HL-60 (cell line): Measurements from ENCODE around the gene GSTM1.

Experiments used
- GABPA ChIP-seq: IDR thresholded peaks from 2 replicates; pipeline ENCODE4 v1.6.1; 2012; ENCODE audit warnings: low read depth
- POLR2AphosphoS5 ChIP-seq: IDR thresholded peaks from 2 replicates; pipeline ENCODE4 v1.6.1; 2012; ENCODE audit warnings: low read depth
- SPI1 ChIP-seq: IDR thresholded peaks from 2 replicates; pipeline ENCODE4 v1.6.1; 2012; ENCODE audit warnings: low read depth, mild to moderate bottlenecking, borderline replicate concordance
- TF ChIP-seq, protein P1 (sequence below): IDR thresholded peaks from one replicate; pipeline ENCODE4 v1.5.1; 2011; ENCODE audit warnings: low read length, control low read depth, inconsistent platforms; ENCODE audit not compliant: insufficient read depth
- TF ChIP-seq, protein P2 (sequence below): IDR thresholded peaks from 2 replicates; pipeline ENCODE4 v1.6.1; 2012; ENCODE audit warnings: low read depth; ENCODE audit not compliant: insufficient replicate concordance

DNA sequence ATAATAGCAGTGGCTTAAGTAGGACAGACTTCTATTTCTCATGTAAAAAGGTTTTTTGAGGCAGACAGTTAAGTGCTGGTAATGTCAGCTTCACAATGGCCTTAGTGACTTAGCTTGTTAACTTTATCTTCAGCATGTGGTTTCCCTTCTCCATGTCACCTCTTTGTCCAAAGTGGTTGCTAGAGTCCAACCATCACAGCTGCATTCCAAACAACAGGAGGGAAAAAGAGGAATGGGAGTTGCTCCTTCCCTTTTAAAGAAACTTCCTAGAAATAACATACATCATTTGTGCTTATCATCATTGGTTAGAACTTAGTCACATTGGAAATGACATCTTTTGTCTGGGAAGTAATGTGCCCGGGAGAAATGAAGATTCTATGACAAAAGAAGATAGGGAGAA lies 34.4 kb downstream of the GSTM1 start:
- TF ChIP-seq, protein P1, sequence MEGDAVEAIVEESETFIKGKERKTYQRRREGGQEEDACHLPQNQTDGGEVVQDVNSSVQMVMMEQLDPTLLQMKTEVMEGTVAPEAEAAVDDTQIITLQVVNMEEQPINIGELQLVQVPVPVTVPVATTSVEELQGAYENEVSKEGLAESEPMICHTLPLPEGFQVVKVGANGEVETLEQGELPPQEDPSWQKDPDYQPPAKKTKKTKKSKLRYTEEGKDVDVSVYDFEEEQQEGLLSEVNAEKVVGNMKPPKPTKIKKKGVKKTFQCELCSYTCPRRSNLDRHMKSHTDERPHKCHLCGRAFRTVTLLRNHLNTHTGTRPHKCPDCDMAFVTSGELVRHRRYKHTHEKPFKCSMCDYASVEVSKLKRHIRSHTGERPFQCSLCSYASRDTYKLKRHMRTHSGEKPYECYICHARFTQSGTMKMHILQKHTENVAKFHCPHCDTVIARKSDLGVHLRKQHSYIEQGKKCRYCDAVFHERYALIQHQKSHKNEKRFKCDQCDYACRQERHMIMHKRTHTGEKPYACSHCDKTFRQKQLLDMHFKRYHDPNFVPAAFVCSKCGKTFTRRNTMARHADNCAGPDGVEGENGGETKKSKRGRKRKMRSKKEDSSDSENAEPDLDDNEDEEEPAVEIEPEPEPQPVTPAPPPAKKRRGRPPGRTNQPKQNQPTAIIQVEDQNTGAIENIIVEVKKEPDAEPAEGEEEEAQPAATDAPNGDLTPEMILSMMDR = no peak
- TF ChIP-seq, protein P2, sequence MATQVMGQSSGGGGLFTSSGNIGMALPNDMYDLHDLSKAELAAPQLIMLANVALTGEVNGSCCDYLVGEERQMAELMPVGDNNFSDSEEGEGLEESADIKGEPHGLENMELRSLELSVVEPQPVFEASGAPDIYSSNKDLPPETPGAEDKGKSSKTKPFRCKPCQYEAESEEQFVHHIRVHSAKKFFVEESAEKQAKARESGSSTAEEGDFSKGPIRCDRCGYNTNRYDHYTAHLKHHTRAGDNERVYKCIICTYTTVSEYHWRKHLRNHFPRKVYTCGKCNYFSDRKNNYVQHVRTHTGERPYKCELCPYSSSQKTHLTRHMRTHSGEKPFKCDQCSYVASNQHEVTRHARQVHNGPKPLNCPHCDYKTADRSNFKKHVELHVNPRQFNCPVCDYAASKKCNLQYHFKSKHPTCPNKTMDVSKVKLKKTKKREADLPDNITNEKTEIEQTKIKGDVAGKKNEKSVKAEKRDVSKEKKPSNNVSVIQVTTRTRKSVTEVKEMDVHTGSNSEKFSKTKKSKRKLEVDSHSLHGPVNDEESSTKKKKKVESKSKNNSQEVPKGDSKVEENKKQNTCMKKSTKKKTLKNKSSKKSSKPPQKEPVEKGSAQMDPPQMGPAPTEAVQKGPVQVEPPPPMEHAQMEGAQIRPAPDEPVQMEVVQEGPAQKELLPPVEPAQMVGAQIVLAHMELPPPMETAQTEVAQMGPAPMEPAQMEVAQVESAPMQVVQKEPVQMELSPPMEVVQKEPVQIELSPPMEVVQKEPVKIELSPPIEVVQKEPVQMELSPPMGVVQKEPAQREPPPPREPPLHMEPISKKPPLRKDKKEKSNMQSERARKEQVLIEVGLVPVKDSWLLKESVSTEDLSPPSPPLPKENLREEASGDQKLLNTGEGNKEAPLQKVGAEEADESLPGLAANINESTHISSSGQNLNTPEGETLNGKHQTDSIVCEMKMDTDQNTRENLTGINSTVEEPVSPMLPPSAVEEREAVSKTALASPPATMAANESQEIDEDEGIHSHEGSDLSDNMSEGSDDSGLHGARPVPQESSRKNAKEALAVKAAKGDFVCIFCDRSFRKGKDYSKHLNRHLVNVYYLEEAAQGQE = no peak
- TF ChIP-seq SPI1 = no peak
- no peak for TF ChIP-seq GABPA
- TF ChIP-seq POLR2AphosphoS5 = no peak
